MM.1S (cell line): ENCODE results near the gene SYTL3.

Source experiments
- DNase-seq: peaks from one replicate; pipeline ENCODE4 v3.0.0-alpha.2; 2015
- H2AFZ ChIP-seq: fragments of 300-600 bp; sonication (generic); 2 replicates; pipeline ENCODE4 v1.6.0; 2016; ENCODE audit warnings: antibody characterized with exemption, low read length
- H3F3A ChIP-seq: fragments of 300-600 bp; sonication (generic); 2 replicates; pipeline ENCODE4 v1.6.1; 2016; ENCODE audit warnings: mild to moderate bottlenecking, antibody characterized with exemption, low read length, moderate library complexity, mixed read lengths; ENCODE audit not compliant: insufficient read depth
- H3K27ac ChIP-seq: fragments of 300-600 bp; sonication (generic); 2 replicates; pipeline ENCODE4 v1.5.1; 2016; ENCODE audit warnings: mild to moderate bottlenecking, low read length
- H3K27me3 ChIP-seq: fragments of 300-600 bp; sonication (generic); replicated peaks from 2 replicates; pipeline ENCODE4 v1.6.0; 2016; ENCODE audit warnings: low read length; ENCODE audit not compliant: insufficient read depth
- H3K36me3 ChIP-seq: fragments of 300-600 bp; sonication (generic); replicated peaks from 2 replicates; pipeline ENCODE4 v1.6.1; 2016; ENCODE audit warnings: mild to moderate bottlenecking, low read length, mixed read lengths; ENCODE audit not compliant: insufficient read depth
- H3K4me1 ChIP-seq: fragments of 300-600 bp; sonication (generic); 2 replicates; pipeline ENCODE4 v1.6.1; 2016; ENCODE audit warnings: low read length, mixed read lengths
- H3K4me2 ChIP-seq: fragments of 300-600 bp; sonication (generic); 2 replicates; pipeline ENCODE4 v1.6.0; 2016; ENCODE audit warnings: low read depth, low read length
- H3K4me3 ChIP-seq: fragments of 300-600 bp; sonication (generic); 2 replicates; pipeline ENCODE4 v1.5.1; 2016; ENCODE audit warnings: low read length, mixed read lengths
- H3K79me2 ChIP-seq: fragments of 300-600 bp; sonication (generic); 2 replicates; pipeline ENCODE4 v1.6.1; 2016; ENCODE audit warnings: mixed run types, low read length, mixed read lengths
- H3K9ac ChIP-seq: fragments of 300-600 bp; sonication (generic); 2 replicates; pipeline ENCODE4 v1.6.1; 2016; ENCODE audit warnings: low read length, mixed read lengths
- H3K9me2 ChIP-seq: fragments of 300-600 bp; sonication (generic); replicated peaks from 2 replicates; pipeline ENCODE4 v1.6.1; 2016; ENCODE audit warnings: mild to moderate bottlenecking, low read length, mixed read lengths; ENCODE audit not compliant: insufficient read depth
- H3K9me3 ChIP-seq: fragments of 300-600 bp; sonication (generic); replicated peaks from 2 replicates; pipeline ENCODE4 v1.6.1; 2016; ENCODE audit warnings: mild to moderate bottlenecking, low read length, mixed read lengths; ENCODE audit not compliant: insufficient read depth
- H4K20me1 ChIP-seq: fragments of 300-600 bp; sonication (generic); 2 replicates; pipeline ENCODE4 v1.6.1; 2016; ENCODE audit warnings: mild to moderate bottlenecking, low read length, moderate library complexity, mixed read lengths; ENCODE audit not compliant: insufficient read depth
- CTCF ChIP-seq: fragments of 300-600 bp; sonication (generic); IDR thresholded peaks from 2 replicates; pipeline ENCODE4 v1.5.1; 2016; ENCODE audit warnings: antibody characterized with exemption, low read length, mixed read lengths
- EZH2 ChIP-seq: fragments of 300-600 bp; sonication (generic); optimal IDR thresholded peaks from 2 replicates; pipeline ENCODE3; 2017; ENCODE audit warnings: low read depth, mild to moderate bottlenecking, antibody characterized with exemption, low read length, mixed read lengths
- EZH2phosphoT487 ChIP-seq: fragments of 300-600 bp; sonication (generic); IDR thresholded peaks from 2 replicates; pipeline ENCODE4 v1.6.1; 2018; ENCODE audit warnings: antibody characterized with exemption, low read length

SYTL3 gene

DNA sequence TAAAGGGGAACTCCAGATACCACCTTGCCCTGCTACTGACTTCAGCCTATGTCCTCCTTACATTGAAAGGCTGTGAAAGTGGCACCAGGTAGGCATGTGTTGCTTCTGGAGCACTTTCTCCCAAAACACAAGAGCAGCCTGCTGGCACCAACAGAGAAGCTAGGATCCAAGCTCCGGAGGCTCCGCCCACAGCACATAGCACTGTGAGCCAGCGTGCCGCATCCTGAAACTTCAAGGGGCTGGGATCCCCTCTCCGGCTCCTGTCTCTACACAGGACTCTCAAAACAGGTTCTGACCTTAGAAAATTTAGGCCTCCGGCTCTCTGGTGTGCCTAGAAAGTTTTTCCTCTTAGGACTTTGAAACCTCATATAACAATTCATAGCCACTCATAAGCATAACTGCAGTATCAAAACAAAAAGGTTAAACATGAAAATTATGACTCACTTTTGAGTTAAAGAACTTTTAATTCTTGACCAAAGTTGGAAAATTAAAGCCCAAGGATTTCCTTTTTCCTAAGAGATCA lies 128.2 kb downstream of the SYTL3 start:
- Histone ChIP-seq H3F3A (no peaks in the 10 kb centered on the region), H3K27ac (no peak overlapping the region), H3K9me3 (no peaks in the 10 kb centered on the region), H3K4me2 (no peak overlapping the region), H3K9me2 (no peaks in the 10 kb centered on the region), H3K4me1 (no peaks in the 10 kb centered on the region), H3K79me2 (peaks cover 26% of the 10 kb centered on the region), H3K9ac (no peak overlapping the region), H2AFZ (no peak overlapping the region), H4K20me1 (no peaks in the 10 kb centered on the region; the same call in 1 of the 2 replicates), H3K36me3 (no peaks in the 10 kb centered on the region), H3K4me3 (no peak overlapping the region), H3K27me3 (no peaks in the 10 kb centered on the region)
- no peak for DNase-seq
- TF ChIP-seq EZH2phosphoT487: no peak
- TF ChIP-seq EZH2: no peak
- no peak for TF ChIP-seq CTCF

DNA sequence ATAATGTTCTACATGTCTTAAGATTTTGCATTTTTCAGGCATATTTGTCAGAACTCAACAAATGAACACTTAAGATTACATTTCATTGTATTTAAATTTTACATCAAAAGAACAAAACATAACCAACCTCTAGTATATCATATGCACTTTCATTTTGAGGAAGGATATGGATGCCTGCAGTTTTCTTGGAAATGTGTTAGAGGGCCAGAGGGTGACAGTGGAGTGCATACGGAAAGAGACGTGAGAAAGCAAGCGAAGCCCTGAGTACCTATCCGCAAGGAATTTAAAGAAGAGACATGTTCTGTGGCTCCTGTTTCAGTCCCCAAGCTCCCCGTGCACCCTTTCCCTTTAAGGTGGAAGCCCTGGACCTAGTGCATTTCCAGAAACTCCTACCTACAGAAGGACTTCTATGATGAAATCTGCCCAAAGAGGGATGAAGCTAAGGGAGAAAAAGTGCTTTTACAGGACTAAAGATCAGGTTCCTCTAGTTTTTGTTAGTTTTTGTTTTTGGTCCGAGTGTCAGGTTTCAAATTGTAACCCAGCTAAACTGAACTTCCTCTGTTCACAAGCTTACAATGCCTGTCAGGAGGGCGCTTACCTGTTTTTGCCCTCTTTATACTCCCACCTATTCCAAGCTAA lies 130.5 kb downstream of the SYTL3 start:
- Histone ChIP-seq H3K36me3 (no peaks in the 10 kb centered on the region), H2AFZ (no peak overlapping the region), H3K79me2 (peaks cover 31% of the 10 kb centered on the region), H3K9me3 (no peaks in the 10 kb centered on the region), H3K9ac (no peak overlapping the region), H3K4me1 (no peaks in the 10 kb centered on the region), H3K4me3 (no peak overlapping the region), H3K27ac (no peak overlapping the region), H3K9me2 (no peaks in the 10 kb centered on the region), H3F3A (no peaks in the 10 kb centered on the region), H3K4me2 (no peak overlapping the region), H4K20me1 (no peaks in the 10 kb centered on the region; the same call in 1 of the 2 replicates), H3K27me3 (no peaks in the 10 kb centered on the region)
- no peak for TF ChIP-seq CTCF
- no peak for TF ChIP-seq EZH2phosphoT487
- no peak for TF ChIP-seq EZH2
- DNase-seq: no peak

GRCh38 chr6:158780988-158781691 lies 131.3 kb downstream of the SYTL3 start:
- H3K79me2 ChIP-seq: peaks cover 31% of the 10 kb centered on the region
- no peak overlapping the region for H2AFZ ChIP-seq
- H4K20me1 ChIP-seq: no peaks in the 10 kb centered on the region
- no peaks in the 10 kb centered on the region for H3K27me3 ChIP-seq
- no peaks in the 10 kb centered on the region for H3K9me3 ChIP-seq
- DNase-seq: no peak
- H3K27ac ChIP-seq: no peak overlapping the region
- H3K4me2 ChIP-seq: no peak overlapping the region
- H3K9ac ChIP-seq: no peak overlapping the region
- H3K4me3 ChIP-seq: no peak overlapping the region
- H3F3A ChIP-seq: no peaks in the 10 kb centered on the region
- no peaks in the 10 kb centered on the region for H3K36me3 ChIP-seq
- no peak for TF ChIP-seq EZH2
- TF ChIP-seq EZH2phosphoT487: no peak
- TF ChIP-seq CTCF: no peak
- H3K4me1 ChIP-seq: no peaks in the 10 kb centered on the region
- H3K9me2 ChIP-seq: no peaks in the 10 kb centered on the region
